Epidermal melanocyte (primary cell): ENCODE data around the gene MCOLN3.
"Not testable (repeated sequence)": the region's sequence is repeated elsewhere in the genome, so short reads cannot be mapped to it uniquely, and the experiment has no call there.

Source experiments
- DNase-seq: peaks from one replicate; pipeline ENCODE4 v3.0.0; 2011; ENCODE audit warnings: low spot score; ENCODE audit not compliant: insufficient read length

Gene MCOLN3

DNA sequence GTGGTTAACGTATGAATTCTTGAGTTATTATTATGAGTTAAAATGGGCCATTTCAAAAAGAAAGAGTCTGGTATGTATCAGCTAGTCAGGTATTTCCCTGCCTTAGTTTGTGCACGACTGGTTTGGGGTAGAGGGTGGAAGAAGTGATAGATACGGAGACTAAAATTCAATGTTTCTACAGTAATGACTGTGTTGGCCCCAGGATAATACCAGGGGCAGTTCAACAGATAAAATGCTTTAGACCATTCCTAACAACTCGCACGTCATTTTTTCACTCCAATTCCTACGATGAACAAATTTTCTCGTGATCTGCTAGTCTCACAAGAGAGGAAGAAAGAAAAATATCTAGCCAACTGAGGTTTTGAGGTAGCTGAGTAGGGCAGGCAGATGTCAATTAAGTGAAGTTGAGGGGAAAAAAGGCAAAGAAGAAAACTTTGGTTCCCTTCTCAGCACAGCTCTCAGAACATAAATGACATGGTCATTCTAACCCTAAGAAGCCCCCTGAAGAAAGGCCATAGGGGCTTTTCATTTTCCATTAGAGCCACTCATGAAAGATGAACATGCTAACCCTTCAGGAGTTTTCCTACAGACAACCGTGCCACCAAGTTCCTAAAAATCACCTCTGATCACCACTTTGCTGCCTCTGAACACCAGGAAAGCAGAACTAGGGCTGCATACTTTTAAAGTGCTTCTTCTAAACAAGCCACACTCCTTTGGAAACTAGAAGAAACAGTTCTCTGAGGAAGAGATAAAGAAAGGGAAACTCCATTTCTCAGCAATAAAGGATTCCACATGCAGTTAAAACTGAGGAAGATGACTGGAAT, 57.0 kb downstream of the MCOLN3 start:
- DNase-seq: no peak

DNA sequence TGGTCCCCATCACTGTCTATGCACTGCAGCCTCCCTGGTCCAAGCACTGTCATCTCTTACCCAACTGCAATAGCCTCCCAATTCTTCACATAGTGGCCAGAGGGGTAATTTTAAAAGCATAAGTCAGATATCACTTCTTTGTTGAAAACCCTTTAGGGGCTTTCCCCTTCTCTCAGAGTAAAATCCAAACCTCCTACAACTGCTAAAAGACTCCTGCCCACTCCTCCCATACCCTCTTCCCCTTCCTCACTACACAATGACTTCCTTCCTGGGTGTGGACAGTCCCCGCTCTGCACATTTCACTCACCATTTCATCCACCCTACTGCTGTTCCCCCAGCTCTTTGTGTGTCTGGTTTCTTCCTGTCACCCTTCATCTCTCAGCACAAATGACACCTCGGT, 59.7 kb downstream of the MCOLN3 start:
- no peak for DNase-seq

DNA sequence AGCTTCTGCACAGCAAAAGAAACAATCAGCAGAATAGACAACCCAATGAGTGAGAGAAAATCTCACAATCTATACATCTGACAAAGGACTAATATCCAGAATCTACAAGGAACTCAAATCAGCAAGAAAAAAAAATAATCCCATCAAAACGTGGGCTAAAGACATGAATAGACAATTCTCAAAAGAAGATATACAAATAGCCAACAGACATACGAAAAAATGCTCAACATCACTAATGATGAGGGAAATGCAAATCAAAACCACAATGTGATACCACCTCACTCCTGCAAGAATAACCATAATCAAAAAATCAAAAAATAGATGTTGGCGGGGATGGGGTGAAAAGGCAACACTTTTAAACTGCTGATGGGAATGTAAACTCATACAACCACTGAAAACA, 61.7 kb downstream of the MCOLN3 start:
- DNase-seq: not testable (repeated sequence)

GRCh38 chr1:84985365-84985764, 62.9 kb downstream of the MCOLN3 start:
- DNase-seq: no peak

GRCh38 chr1:84982395-84982794, 65.9 kb downstream of the MCOLN3 start:
- no peak for DNase-seq

- no peak for DNase-seq
Observed at GRCh38 chr1:84975035-84975434, 73.3 kb downstream of the MCOLN3 start.

- no peak for DNase-seq
Observed at GRCh38 chr1:84973498-84974334, 74.6 kb downstream of the MCOLN3 start.

GRCh38 chr1:84972377-84972987, 75.8 kb downstream of the MCOLN3 start:
- no peak for DNase-seq

DNA sequence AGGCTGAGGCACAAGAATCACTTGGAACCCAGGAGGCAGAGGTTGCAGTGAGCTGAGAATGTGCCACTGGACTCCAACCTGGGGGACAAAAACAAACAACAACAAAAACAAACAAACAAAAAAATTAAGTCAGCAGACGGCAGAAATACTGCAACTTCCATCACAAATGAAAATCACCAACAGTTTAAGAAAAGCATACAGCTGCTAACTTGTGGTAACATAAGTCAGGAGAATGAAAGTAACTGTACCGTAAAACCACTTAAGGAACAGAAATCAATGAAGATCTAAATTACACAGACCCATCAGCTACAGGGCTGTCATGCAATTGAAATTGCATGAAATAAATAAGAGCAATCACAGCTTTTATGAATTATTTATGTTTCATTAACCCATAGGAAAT, 76.3 kb downstream of the MCOLN3 start:
- DNase-seq: no peak

DNA sequence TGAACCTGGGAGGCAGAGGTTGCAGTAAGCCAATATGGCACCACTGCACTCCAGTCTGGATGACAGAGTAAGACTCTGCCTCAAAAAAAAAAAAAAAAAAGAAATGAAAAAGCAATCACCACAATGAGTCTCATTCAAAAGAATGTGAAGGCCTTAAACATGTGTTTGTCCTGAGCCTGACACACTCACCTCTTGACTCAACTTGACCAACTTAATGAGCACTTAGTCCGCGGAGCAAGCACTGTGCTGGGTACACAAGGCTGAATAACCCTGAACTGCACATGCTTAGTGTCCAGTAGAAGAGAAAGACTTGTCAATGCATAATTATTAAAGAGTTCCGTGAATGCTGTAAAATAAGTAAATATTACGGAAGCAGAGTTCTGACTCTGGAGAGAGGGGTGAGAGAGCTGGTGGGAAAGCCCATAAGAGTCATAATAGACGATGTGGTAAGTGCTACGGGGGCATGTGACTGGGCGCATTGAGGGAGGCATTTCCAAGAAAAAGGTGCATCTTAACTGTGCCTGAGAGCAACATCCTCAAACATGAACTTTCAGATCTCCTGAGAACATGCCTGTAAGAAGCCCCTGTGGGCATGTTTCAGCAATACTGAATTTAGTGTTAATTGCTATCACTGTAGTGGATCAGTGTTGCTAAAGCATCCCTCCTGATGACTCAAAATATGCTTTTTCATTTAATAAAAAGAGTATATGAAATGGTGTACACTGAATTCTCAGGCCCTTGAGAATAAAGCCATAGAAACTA, 78.6 kb downstream of the MCOLN3 start:
- no peak for DNase-seq

- DNase-seq: no peak
Observed at GRCh38 chr1:84968865-84969264, 79.4 kb downstream of the MCOLN3 start.

DNA sequence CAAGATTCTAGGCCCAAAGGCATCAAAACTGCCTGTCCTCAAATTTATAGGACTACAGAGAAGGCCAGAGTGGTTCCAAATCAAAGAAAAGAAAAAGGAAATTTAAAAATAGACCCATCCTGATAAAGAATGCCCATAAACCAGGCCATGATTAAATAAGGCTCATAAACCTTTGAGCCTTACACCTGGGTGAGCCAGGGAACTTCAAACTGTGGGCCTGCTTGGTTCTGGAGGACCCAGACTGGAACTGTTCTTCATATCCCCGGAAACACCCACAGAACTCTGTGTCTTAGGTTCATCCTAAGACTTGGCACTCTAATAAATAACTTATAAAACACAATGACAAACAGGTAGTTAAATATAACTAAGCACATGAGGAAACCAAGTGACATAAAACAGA, 80.2 kb downstream of the MCOLN3 start:
- no peak for DNase-seq
